Right lobe of liver (tissue), 6 donors: ENCODE data around the gene CHN2. TPM values are rescaled to one million over a fixed set of nuclear protein-coding genes. Genes with fewer than 3 reads are reported as not detected.

Experiments used
- ATAC-seq, 4 donors: fragments of 200-7000 bp; cut with Tn5 transposase; one replicate each; pipeline ENCODE4 v1.9.1; 2020; ENCODE audit warnings: mild to moderate bottlenecking in 4 of 4, moderate library complexity in 4 of 4
- DNase-seq, 3 donors: peaks; one replicate each; pipeline ENCODE4 v3.0.0-alpha.2; 2020
- H3K27ac ChIP-seq, 3 donors: fragments of 200-600 bp; one replicate each; pipeline ENCODE4 v1.8.0; 2022
- H3K27me3 ChIP-seq, 2 donors: fragments of 200-600 bp; one replicate each; pipeline ENCODE4 v1.8.0; 2022
- H3K36me3 ChIP-seq, 4 donors: fragments of 200-600 bp; sonication (generic) in 1 of 4; one replicate each; pipeline versions ENCODE4 v1.5.1 to v1.8.0; 2017 to 2022; ENCODE audit warnings: control low read depth in 1 of 4
- H3K4me1 ChIP-seq, 4 donors: fragments of 200-600 bp; sonication (generic) in 1 of 4; one replicate each; pipeline versions ENCODE4 v1.5.1 to v1.8.0; 2017 to 2022; ENCODE audit warnings: control low read depth in 1 of 4
- H3K4me3 ChIP-seq, 3 donors: fragments of 200-600 bp; one replicate each; pipeline ENCODE4 v1.8.0; 2022
- H3K9me3 ChIP-seq, 4 donors: fragments of 200-600 bp; sonication (generic) in 1 of 4; one replicate each; pipeline versions ENCODE4 v1.5.1 to v1.8.0; 2017 to 2022; ENCODE audit warnings: control low read depth in 1 of 4
- POLR2A ChIP-seq: fragments of 450-650 bp; IDR thresholded peaks from one replicate; pipeline ENCODE4 v1.6.1; 2017; ENCODE audit warnings: antibody characterized with exemption, mild to moderate bottlenecking
- WGBS: methylation state at CpG from one replicate; pipeline ENCODE4 v1.1.6; 2018; ENCODE audit warnings: low coverage, low lambda C conversion rate; ENCODE audit not compliant: insufficient coverage; ENCODE audit errors: missing lambda C conversion rate; 5-methylcytosine and 5-hydroxymethylcytosine counted together
- intact Hi-C, 2 donors: fragments of 100-400 bp; cut with DNase I; formaldehyde crosslinking; loops; one replicate each; pipeline versions ENCODE4 v1.11.2 to v1.14.1; 2022
- total RNA-seq, 6 experiments: library from RNA; depleted of rRNA in 2 of 6; stranded (reverse); fragments of >200 nt in 2 of 6; fragmentation: NEBNext Ultra II Directional in 3 of 6; extraction: Animal tissue kit (Norgen Biotek cat#: 25700) in 3 of 6; gene quantifications; one replicate each; pipeline versions ENCODE4 v1.1.0 to v1.2.4, GENCODE V29; 2016 to 2023
- TF ChIP-seq, protein P1 (sequence below), 4 donors: fragments of 200-600 bp in 3 of 4; fragments of 450-650 bp in 1 of 4; IDR thresholded peaks; one replicate each; pipeline versions ENCODE4 v1.5.1 to v1.8.0; 2016 to 2022; ENCODE audit warnings: antibody characterized with exemption in 4 of 4, mild to moderate bottlenecking in 2 of 4
- donor health status: DM: no; HTN: yes; CAD: no.
- donor health status: DM: no; HTN: no; CAD: no.
- donor health status: DM: no; HTN: no; CAD: no.
- donor health status: DM: no; HTN: yes; CAD: no.
- donor health status: DM: no; HTN: yes; CAD: no.

CHN2 gene
- total RNA-seq, 6 experiments from 2014 or later, result 20.1 to 57.7 (median 31.5) TPM

DNA sequence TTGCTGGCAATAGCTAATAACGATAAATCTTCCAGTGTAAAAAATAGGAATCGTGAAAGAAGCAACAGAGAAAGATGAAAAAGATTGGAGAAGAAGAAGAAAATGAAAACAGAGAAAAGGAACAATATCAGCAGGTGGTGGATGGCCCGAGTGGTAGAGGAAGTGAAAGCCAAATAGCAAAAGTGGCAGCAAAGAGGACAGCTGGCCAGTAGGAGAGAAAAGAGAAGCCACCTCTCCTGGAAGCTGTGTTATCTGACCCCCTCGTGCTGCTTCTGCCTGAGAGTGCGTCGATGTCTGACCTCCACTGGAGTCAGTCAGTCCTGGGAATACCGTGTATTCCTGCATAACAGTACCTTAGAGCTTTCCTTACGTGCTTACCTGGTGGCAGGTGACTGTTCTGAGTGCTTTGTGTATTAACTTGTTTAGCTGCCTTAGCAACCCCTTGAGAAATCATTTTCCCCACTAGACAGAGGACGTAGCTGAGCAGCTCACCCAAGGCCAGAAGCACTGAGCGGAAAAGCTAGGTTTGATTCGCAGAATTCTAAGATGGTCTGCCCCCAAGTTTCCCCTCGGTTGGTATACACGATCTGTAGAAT is 88.3 kb downstream of the CHN2 start:
- Histone ChIP-seq H3K36me3 (no peaks in the 10 kb centered on the region), H3K27me3 (no peaks in the 10 kb centered on the region), H3K9me3 (no peaks in the 10 kb centered on the region), H3K4me3 (no peak overlapping the region), H3K4me1 (peaks cover 0 to 24% (median 8%) of the 10 kb centered on the region in 4 donors), H3K27ac (peak overlapping the region in 1 of 3 donors; percentile 18)
- intact Hi-C loops, result no loop called here
- DNase-seq (no peak), ATAC-seq (peak; percentile 38 to 55 (median 43))
- no peak for TF ChIP-seq POLR2A
- TF ChIP-seq, protein P1, sequence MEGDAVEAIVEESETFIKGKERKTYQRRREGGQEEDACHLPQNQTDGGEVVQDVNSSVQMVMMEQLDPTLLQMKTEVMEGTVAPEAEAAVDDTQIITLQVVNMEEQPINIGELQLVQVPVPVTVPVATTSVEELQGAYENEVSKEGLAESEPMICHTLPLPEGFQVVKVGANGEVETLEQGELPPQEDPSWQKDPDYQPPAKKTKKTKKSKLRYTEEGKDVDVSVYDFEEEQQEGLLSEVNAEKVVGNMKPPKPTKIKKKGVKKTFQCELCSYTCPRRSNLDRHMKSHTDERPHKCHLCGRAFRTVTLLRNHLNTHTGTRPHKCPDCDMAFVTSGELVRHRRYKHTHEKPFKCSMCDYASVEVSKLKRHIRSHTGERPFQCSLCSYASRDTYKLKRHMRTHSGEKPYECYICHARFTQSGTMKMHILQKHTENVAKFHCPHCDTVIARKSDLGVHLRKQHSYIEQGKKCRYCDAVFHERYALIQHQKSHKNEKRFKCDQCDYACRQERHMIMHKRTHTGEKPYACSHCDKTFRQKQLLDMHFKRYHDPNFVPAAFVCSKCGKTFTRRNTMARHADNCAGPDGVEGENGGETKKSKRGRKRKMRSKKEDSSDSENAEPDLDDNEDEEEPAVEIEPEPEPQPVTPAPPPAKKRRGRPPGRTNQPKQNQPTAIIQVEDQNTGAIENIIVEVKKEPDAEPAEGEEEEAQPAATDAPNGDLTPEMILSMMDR (IDR thresholded peaks at IDR 0.05), result no peak
- WGBS, result 58% methylated on average over 13 of the region's 13 CpGs

- no peaks in the 10 kb centered on the region for H3K9me3 ChIP-seq
Measured at GRCh38 chr7:29284696-29285443, 90.3 kb downstream of the CHN2 start.

DNA sequence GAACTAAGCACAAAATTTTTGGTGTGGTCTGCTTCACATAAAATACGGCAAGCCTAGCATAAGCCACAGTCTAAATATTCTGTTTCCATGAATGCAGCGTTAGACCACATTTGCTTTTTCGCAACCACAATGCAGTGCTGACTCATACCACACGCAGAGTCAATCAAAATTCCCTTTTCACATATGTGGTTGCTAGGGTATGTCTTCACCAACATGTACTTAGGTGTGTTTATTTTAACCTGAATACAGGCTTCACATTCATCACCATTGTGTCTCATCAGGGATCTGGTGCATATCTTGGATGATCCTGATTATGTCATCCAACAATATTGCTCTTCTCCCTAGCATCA is 90.8 kb downstream of the CHN2 start:
- H3K9me3 ChIP-seq, result no peaks in the 10 kb centered on the region
- TF ChIP-seq POLR2A, result no peak
- TF ChIP-seq, protein P1 (IDR thresholded peaks at IDR 0.05), result no peak
- H3K4me3 ChIP-seq, result no peak overlapping the region
- no peaks in the 10 kb centered on the region for H3K27me3 ChIP-seq
- DNase-seq (no peak), ATAC-seq (no peak)
- H3K36me3 ChIP-seq, result no peaks in the 10 kb centered on the region
- WGBS, result 55% methylated on average over 4 of the region's 4 CpGs
- peaks cover 0 to 34% (median 10%) of the 10 kb centered on the region in 4 donors for H3K4me1 ChIP-seq
- intact Hi-C loops, result no loop called here
- H3K27ac ChIP-seq, result peak overlapping the region in 1 of 3 donors; percentile 67

More at GRCh38 chr7:29284696-29285443, 90.3 kb downstream of the CHN2 start:
- no peak overlapping the region for H3K4me3 ChIP-seq
- H3K36me3 ChIP-seq, result no peaks in the 10 kb centered on the region
- H3K27ac ChIP-seq, result peak overlapping the region in 2 of 3 donors; percentile 47 to 67
- intact Hi-C loops, result no loop called here
- WGBS, result 26% methylated on average over 4 of the region's 6 CpGs
- TF ChIP-seq, protein P1 (IDR thresholded peaks at IDR 0.05), result no peak
- TF ChIP-seq POLR2A, result no peak
- peaks cover 0 to 34% (median 10%) of the 10 kb centered on the region in 4 donors for H3K4me1 ChIP-seq
- H3K27me3 ChIP-seq, result no peaks in the 10 kb centered on the region
- peak; percentile 52 to 78 (median 72) for ATAC-seq
- peak in 1 of 3 donors; percentile 64 for DNase-seq

DNA sequence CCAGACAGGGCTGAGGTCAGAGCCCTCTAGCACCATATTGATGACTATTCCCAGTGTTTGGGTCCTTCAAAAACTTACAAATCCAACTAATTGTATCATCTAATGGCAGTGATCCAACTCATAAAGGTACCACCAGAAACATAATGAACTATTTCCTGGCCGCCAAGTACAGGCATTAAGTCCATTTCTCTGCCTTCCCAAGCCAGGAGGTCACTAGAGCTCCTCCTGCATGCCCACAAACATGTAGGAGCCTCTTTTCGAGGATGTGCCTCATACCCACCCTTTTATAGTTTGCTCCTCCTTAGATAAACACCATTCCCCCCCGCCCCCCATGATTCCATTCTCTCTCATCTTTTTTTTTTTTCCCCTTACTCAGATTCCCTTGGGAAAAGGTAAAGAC is 91.3 kb downstream of the CHN2 start:
- TF ChIP-seq, protein P1 (IDR thresholded peaks at IDR 0.05), result no peak
- no peak for TF ChIP-seq POLR2A
- Histone ChIP-seq H3K36me3 (no peaks in the 10 kb centered on the region), H3K27ac (no peak overlapping the region), H3K27me3 (no peaks in the 10 kb centered on the region), H3K9me3 (no peaks in the 10 kb centered on the region), H3K4me1 (peaks cover 0 to 39% (median 12%) of the 10 kb centered on the region in 4 donors), H3K4me3 (no peak overlapping the region)
- WGBS, result 93% methylated on average over 3 of the region's 3 CpGs
- no peak for DNase-seq
- intact Hi-C loops, result no loop called here
- no peak for ATAC-seq
